ENCODE results near the gene DISP1. TPM values are rescaled to one million over a fixed set of nuclear protein-coding genes. Genes with fewer than 3 reads are reported as not detected.

DISP1 gene
- total and polyA plus RNA-seq, 12 donors: 3.3 to 7.5 (median 5.5) TPM

- no peaks in the 10 kb centered on the region for H3K36me3 ChIP-seq
- H3K27me3 ChIP-seq: no peaks in the 10 kb centered on the region
- intact Hi-C loops (cut with DNase I): no loop called here
- WGBS, 2 donors: 79 to 85% methylated on average over 3 of the region's 3 CpGs
- DNase-seq (no peak), ATAC-seq (no peak)
- H3K4me1 ChIP-seq: peaks cover 0 to 7% (median 0%) of the 10 kb centered on the region in 9 donors
- H3K27ac ChIP-seq: no peak overlapping the region
- TF ChIP-seq, protein P1, sequence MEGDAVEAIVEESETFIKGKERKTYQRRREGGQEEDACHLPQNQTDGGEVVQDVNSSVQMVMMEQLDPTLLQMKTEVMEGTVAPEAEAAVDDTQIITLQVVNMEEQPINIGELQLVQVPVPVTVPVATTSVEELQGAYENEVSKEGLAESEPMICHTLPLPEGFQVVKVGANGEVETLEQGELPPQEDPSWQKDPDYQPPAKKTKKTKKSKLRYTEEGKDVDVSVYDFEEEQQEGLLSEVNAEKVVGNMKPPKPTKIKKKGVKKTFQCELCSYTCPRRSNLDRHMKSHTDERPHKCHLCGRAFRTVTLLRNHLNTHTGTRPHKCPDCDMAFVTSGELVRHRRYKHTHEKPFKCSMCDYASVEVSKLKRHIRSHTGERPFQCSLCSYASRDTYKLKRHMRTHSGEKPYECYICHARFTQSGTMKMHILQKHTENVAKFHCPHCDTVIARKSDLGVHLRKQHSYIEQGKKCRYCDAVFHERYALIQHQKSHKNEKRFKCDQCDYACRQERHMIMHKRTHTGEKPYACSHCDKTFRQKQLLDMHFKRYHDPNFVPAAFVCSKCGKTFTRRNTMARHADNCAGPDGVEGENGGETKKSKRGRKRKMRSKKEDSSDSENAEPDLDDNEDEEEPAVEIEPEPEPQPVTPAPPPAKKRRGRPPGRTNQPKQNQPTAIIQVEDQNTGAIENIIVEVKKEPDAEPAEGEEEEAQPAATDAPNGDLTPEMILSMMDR (IDR thresholded peaks at IDR 0.05): no peak
- no peak overlapping the region for H3K4me3 ChIP-seq
- no peaks in the 10 kb centered on the region for H3K9me3 ChIP-seq
Observed at GRCh38 chr1:222823695-222824094, 8.9 kb downstream of the DISP1 start.

DNA sequence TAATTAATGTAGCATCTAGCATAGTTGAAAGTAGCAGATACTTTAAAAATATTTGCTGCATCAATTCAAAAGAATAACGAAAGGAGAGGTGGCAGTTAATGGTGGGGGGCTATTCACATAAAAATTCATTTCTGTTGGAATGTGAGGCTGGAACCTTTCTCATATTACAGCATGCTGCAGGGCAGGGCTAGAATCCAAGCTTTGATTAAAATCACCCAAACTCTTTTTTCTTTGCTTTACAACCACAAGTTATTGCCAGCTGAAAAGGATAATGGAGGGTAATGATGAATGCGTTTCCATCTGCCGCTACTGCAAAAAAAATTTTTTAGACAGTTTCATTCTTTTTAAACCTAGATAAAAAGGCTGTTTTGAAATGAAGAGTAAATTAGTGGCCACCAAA, 9.8 kb downstream of the DISP1 start:
- Histone ChIP-seq H3K9me3 (no peaks in the 10 kb centered on the region), H3K4me3 (no peak overlapping the region), H3K4me1 (peaks cover 0 to 12% (median 0%) of the 10 kb centered on the region in 9 donors), H3K27ac (no peak overlapping the region), H3K36me3 (no peaks in the 10 kb centered on the region), H3K27me3 (no peaks in the 10 kb centered on the region)
- intact Hi-C loops (cut with DNase I): no loop called here
- 82 to 88% methylated on average over 3 of the region's 3 CpGs for WGBS, 2 donors
- ATAC-seq: no peak
- TF ChIP-seq, protein P1 (IDR thresholded peaks at IDR 0.05): no peak
- no peak for DNase-seq

GRCh38 chr1:222828939-222829338, 14.1 kb downstream of the DISP1 start:
- Histone ChIP-seq H3K4me3 (no peak overlapping the region), H3K4me1 (peaks cover 0 to 14% (median 0%) of the 10 kb centered on the region in 9 donors), H3K36me3 (no peaks in the 10 kb centered on the region), H3K9me3 (no peaks in the 10 kb centered on the region), H3K27ac (no peak overlapping the region), H3K27me3 (no peaks in the 10 kb centered on the region)
- ATAC-seq: no peak
- TF ChIP-seq, protein P1 (IDR thresholded peaks at IDR 0.05): peak in 2 of 9 donors; percentile 15 to 25
- intact Hi-C loops (cut with DNase I): no loop called here
- no peak for DNase-seq

DNA sequence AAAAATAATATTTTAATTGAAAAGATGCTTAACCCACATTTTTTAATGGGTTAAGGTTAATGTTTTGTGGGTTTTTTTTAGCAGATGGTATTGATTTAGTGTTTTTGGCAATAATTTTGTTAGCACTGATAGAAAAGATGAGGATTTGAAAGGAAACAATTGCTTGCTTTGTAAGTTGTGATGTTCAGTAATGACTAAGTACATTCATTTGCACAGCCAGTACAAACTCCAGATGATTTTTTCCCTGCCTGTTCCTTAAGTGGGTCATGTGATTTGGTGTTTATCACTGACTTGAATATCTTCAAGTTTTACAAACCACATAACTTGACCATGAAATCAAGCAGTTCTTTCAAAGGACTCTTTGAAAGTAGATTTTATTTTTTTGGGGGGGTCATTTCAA, 15.0 kb downstream of the DISP1 start:
- Histone ChIP-seq H3K27ac (peak overlapping the region in 1 of 10 donors; percentile 57), H3K4me3 (no peak overlapping the region)
- ATAC-seq: peak in 3 of 8 donors; percentile 42 to 84 (median 69)

More for the DNA sequence above, 15.0 kb downstream of the DISP1 start:
- H3K27me3 ChIP-seq: no peaks in the 10 kb centered on the region
- no peak for DNase-seq
- H3K36me3 ChIP-seq: no peaks in the 10 kb centered on the region
- H3K9me3 ChIP-seq: no peaks in the 10 kb centered on the region
- H3K4me1 ChIP-seq: peaks cover 0 to 14% (median 0%) of the 10 kb centered on the region in 9 donors
- intact Hi-C loops (cut with DNase I): loop anchor here in 1 of 10 donors (10.0 kb wide), 1 partner anchor 55 kb away; no protein-coding TSS in a partner anchor
- TF ChIP-seq, protein P1 (IDR thresholded peaks at IDR 0.05): no peak
